ENCODE data around the gene MUC5B. TPM values are rescaled to one million over a fixed set of nuclear protein-coding genes. Genes with fewer than 3 reads are reported as not detected.

The MUC5B gene
- total RNA-seq, 1 donor from 2014 or later, result not detected

DNA sequence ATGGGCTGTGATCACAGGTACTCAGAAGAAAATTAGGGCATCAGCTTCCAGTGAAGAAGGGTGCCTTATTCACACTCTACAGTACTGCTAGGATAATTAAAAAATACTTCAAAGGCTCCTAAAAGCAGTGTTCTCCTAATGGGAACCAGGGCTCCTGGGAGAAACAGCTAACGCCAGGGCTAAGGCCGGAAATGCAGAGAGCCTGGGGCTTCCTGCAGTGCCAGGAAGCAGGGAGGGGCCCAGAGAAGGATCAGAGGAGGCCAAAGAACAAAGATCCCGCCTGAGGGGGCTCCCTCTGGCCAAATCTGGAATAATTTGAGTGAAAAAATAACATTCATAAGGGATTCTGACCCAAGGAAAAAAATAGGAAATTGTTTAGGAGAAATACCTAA lies 59.1 kb downstream of the MUC5B start:
- Histone ChIP-seq H3K27me3 (ENCODE audit: control insufficient read depth, insufficient read depth, low read length) (no peaks in the 10 kb centered on the region), H3K36me3 (ENCODE audit: control insufficient read depth, insufficient read depth, low read length) (peaks cover 51% of the 10 kb centered on the region), H3K4me3 (ENCODE audit: low read depth, low read length) (no peak overlapping the region)
- DNase-seq (ENCODE audit: low read depth) (no peak), FAIRE-seq (no peak)
- TF ChIP-seq, protein P1, sequence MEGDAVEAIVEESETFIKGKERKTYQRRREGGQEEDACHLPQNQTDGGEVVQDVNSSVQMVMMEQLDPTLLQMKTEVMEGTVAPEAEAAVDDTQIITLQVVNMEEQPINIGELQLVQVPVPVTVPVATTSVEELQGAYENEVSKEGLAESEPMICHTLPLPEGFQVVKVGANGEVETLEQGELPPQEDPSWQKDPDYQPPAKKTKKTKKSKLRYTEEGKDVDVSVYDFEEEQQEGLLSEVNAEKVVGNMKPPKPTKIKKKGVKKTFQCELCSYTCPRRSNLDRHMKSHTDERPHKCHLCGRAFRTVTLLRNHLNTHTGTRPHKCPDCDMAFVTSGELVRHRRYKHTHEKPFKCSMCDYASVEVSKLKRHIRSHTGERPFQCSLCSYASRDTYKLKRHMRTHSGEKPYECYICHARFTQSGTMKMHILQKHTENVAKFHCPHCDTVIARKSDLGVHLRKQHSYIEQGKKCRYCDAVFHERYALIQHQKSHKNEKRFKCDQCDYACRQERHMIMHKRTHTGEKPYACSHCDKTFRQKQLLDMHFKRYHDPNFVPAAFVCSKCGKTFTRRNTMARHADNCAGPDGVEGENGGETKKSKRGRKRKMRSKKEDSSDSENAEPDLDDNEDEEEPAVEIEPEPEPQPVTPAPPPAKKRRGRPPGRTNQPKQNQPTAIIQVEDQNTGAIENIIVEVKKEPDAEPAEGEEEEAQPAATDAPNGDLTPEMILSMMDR (IDR thresholded peaks at IDR 0.05; ENCODE audit: insufficient read depth, low read length, severe bottlenecking), result no peak

- peaks cover 46% of the 10 kb centered on the region for H3K36me3 ChIP-seq (ENCODE audit: control insufficient read depth, insufficient read depth, low read length)
- FAIRE-seq, result no peak
Observed at GRCh38 chr11:1283091-1283511, 60.2 kb downstream of the MUC5B start.

GRCh38 chr11:1283906-1284305 lies 61.0 kb downstream of the MUC5B start:
- TF ChIP-seq, protein P1 (IDR thresholded peaks at IDR 0.05; ENCODE audit: insufficient read depth, low read length, severe bottlenecking), result no peak
- peaks cover 46% of the 10 kb centered on the region for H3K36me3 ChIP-seq (ENCODE audit: control insufficient read depth, insufficient read depth, low read length)
- FAIRE-seq, result no peak

More at GRCh38 chr11:1283091-1283511, 60.2 kb downstream of the MUC5B start:
- Histone ChIP-seq H3K4me3 (ENCODE audit: low read depth, low read length) (no peak overlapping the region), H3K27me3 (ENCODE audit: control insufficient read depth, insufficient read depth, low read length) (no peaks in the 10 kb centered on the region)
- TF ChIP-seq, protein P1 (IDR thresholded peaks at IDR 0.05; ENCODE audit: insufficient read depth, low read length, severe bottlenecking), result no peak
- DNase-seq (ENCODE audit: low read depth), result no peak

GRCh38 chr11:1285316-1285744 lies 62.5 kb downstream of the MUC5B start:
- H3K4me3 ChIP-seq (ENCODE audit: low read depth, low read length), result no peak overlapping the region
- TF ChIP-seq, protein P1 (IDR thresholded peaks at IDR 0.05; ENCODE audit: insufficient read depth, low read length, severe bottlenecking), result no peak
- DNase-seq (ENCODE audit: low read depth) (no peak), FAIRE-seq (no peak)
- no peaks in the 10 kb centered on the region for H3K27me3 ChIP-seq (ENCODE audit: control insufficient read depth, insufficient read depth, low read length)
- peaks cover 50% of the 10 kb centered on the region for H3K36me3 ChIP-seq (ENCODE audit: control insufficient read depth, insufficient read depth, low read length)

More at GRCh38 chr11:1283906-1284305, 61.0 kb downstream of the MUC5B start:
- no peaks in the 10 kb centered on the region for H3K27me3 ChIP-seq (ENCODE audit: control insufficient read depth, insufficient read depth, low read length)
- no peak for DNase-seq (ENCODE audit: low read depth)
- no peak overlapping the region for H3K4me3 ChIP-seq (ENCODE audit: low read depth, low read length)

DNA sequence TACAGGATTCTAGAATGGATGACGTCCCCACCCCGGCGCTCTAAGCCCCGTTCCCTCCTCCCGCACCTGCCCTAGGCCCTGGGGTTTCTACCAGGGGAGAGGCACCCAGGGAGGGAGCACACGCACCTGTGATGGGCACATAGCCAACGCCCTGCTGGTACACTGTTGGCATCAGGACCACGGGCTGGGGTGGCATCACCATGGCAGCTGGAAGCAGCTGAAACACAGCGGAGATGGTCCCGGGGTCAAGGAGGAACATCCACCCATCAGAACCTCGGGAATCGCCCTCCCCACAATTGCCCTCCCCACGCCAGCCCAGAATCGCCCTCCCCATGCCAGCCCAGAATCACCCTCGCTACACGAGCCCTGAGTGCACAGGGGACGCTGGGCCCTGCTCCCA lies 63.0 kb downstream of the MUC5B start:
- Histone ChIP-seq H3K27me3 (ENCODE audit: control insufficient read depth, insufficient read depth, low read length) (no peaks in the 10 kb centered on the region), H3K4me3 (ENCODE audit: low read depth, low read length) (no peak overlapping the region), H3K36me3 (ENCODE audit: control insufficient read depth, insufficient read depth, low read length) (peaks cover 51% of the 10 kb centered on the region)
- DNase-seq (ENCODE audit: low read depth), result no peak
- no peak for FAIRE-seq
- TF ChIP-seq, protein P1 (IDR thresholded peaks at IDR 0.05; ENCODE audit: insufficient read depth, low read length, severe bottlenecking), result no peak

DNA sequence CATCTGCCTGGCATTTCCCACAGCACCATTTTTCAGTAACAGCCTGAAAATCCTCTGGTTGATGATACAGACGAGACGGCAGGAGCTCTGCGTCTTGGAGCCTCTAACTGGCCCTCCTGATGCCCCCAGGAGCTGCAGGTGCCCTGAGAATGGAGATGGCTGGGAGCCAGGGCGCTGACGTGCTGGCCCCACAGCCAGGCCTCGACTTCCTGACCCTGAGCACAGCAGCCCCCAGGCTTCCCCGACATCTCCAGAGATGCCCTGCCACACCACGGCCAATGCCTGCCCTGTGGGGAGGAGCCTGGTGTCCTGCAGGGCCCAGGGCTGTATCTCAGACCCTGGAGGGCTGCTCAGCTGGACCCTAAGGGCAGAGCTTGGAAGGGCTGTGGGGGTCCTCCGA lies 65.1 kb downstream of the MUC5B start:
- TF ChIP-seq, protein P1 (IDR thresholded peaks at IDR 0.05; ENCODE audit: insufficient read depth, low read length, severe bottlenecking), result no peak
- FAIRE-seq (no peak), DNase-seq (ENCODE audit: low read depth) (no peak)
- Histone ChIP-seq H3K27me3 (ENCODE audit: control insufficient read depth, insufficient read depth, low read length) (no peaks in the 10 kb centered on the region), H3K4me3 (ENCODE audit: low read depth, low read length) (no peak overlapping the region), H3K36me3 (ENCODE audit: control insufficient read depth, insufficient read depth, low read length) (peaks cover 57% of the 10 kb centered on the region)
